ENCODE measurements around the gene RTL3.
A peak's percentile ranks its signal among the peaks of the same experiment; 100 is the strongest.

The RTL3 gene

GRCh38 chrX:78619834-78620233 lies 39.3 kb downstream of the RTL3 start:
- peak in 1 of 56 donors; percentile 0 for DNase-seq

GRCh38 chrX:78618987-78619386 lies 40.1 kb downstream of the RTL3 start:
- DNase-seq: no peak

- DNase-seq: no peak
These were observed 44.9 kb downstream of the RTL3 start for GRCh38 chrX:78614264-78614663.
